K562 (cell line): ENCODE data around the gene NES. TPM values are rescaled to one million over a fixed set of nuclear protein-coding genes. Genes with fewer than 3 reads are reported as not detected.

Experiments
- ARNT ChIP-seq, 2 experiments: fragments of 450-650 bp; IDR thresholded peaks; 2 replicates each; pipeline ENCODE4 v1.6.1; 2016; ENCODE audit warnings: mild to moderate bottlenecking in 1 of 2
- ASH1L ChIP-seq: fragments of 450-650 bp; IDR thresholded peaks from 2 replicates; pipeline ENCODE4 v1.6.1; 2018; ENCODE audit warnings: borderline replicate concordance, mild to moderate bottlenecking, low read depth; ENCODE audit not compliant: partially characterized antibody
- CBX3 ChIP-seq, 2 experiments: IDR thresholded peaks; 1 replicate in 1 of 2; 2 replicates in 1 of 2; pipeline ENCODE4 v1.6.1; 2012; ENCODE audit warnings: inconsistent platforms in 2 of 2, low read length in 2 of 2, borderline replicate concordance in 1 of 2, control low read depth in 1 of 2
- CREB1 ChIP-seq, 2 experiments: sonication (generic) in 1 of 2; formaldehyde crosslinking in 1 of 2; IDR thresholded peaks; 2 replicates each; pipeline versions ENCODE4 v1.6.1 to v1.8.0; 2012 to 2022; ENCODE audit warnings: inconsistent platforms in 1 of 2, mild to moderate bottlenecking in 1 of 2, missing genetic modification reagents in 1 of 2, moderate library complexity in 1 of 2
- MBD2 ChIP-seq: sonication (generic); IDR thresholded peaks from 2 replicates; pipeline ENCODE4 v1.6.1; 2016; ENCODE audit warnings: low read depth, borderline replicate concordance
- XRCC4 ChIP-seq: IDR thresholded peaks from one replicate; pipeline ENCODE4 v1.6.1; 2011; ENCODE audit not compliant: insufficient read depth, insufficient read length; ENCODE audit errors: extremely low read depth
- polyA plus RNA-seq, 8 experiments: library from polyadenylated mRNA; depleted of rRNA in 4 of 8; stranded (reverse) in 5 of 8; unstranded in 3 of 8; fragments of >200 nt; fragmentation: Nextera tagmentation in 2 of 8; fragmentation: Illumina TruSeq in 1 of 8; extraction: Ambion mirVana in 2 of 8; extraction: Trizol in 1 of 8; gene quantifications; 2 replicates each; pipeline versions ENCODE4 v1.2.1 to v1.2.3, GENCODE V29; 2011 to 2014; ENCODE audit warnings: inconsistent platforms in 1 of 8, missing spikeins in 1 of 8
- total RNA-seq, 7 experiments: library from RNA; depleted of rRNA in 6 of 7; stranded (reverse); fragments of >200 nt in 6 of 7; fragmentation: Illumina TruSeq in 2 of 7; extraction: Trizol in 2 of 7; gene quantifications; 2 replicates each; pipeline versions ENCODE4 v1.2.1 to v1.2.3, GENCODE V29; 2011 to 2021; ENCODE audit warnings: low replicate concordance in 1 of 7
- TF ChIP-seq, protein P1 (sequence below): fragments of 150-350 bp; IDR thresholded peaks from 2 replicates; pipeline ENCODE4 v1.6.1; 2014; ENCODE audit warnings: low read depth, mild to moderate bottlenecking, low read length, borderline replicate concordance
- TF ChIP-seq, protein P2 (sequence below): sonication (generic); formaldehyde crosslinking; IDR thresholded peaks from 2 replicates; pipeline ENCODE4 v1.8.1; 2023; ENCODE audit warnings: mild to moderate bottlenecking, missing genetic modification reagents

Gene NES
- total and polyA plus RNA-seq, 9 of the 15 experiments (the other 6 are each of a cell fraction or from before 2014, with no cell fraction given) = 0.10 to 8.6 (median 4.2) TPM

DNA sequence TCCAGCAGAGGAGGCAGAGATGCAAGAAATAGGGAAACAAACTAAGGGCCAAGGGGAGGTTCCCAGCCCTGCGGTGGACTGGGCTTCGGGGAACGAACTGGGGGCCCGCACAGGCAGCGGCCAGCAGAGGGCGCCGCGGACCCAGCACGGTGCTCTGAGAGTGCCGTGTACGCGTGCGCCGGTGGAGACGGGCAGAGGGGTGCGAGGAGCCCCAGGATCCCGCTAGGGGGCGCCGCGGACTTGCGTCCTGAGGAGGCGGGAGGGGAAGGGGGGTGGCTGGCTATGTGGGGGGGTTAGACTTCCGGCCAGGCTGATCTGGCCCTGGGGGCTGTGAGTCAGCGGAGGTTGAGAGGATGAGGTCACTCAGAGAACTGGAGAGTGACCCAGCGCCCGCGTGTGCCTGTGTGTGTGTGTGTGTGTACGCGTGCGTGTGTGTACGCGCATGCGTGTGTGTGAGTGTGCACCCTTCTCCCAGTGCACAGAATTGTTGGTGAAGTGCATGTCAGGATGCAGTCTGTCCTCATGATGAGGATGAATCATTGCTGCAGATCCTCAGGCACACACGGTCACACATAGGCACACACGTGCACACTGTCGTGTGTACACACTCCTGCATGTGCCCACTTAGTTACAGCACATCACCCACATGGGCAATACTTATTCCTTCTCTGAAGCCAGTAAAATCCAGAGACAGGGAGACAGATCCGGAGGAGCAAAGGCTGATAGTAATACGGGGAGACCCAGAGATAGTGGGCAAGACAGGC is 17.0 kb downstream of the NES start (continued):
- TF ChIP-seq, protein P1, sequence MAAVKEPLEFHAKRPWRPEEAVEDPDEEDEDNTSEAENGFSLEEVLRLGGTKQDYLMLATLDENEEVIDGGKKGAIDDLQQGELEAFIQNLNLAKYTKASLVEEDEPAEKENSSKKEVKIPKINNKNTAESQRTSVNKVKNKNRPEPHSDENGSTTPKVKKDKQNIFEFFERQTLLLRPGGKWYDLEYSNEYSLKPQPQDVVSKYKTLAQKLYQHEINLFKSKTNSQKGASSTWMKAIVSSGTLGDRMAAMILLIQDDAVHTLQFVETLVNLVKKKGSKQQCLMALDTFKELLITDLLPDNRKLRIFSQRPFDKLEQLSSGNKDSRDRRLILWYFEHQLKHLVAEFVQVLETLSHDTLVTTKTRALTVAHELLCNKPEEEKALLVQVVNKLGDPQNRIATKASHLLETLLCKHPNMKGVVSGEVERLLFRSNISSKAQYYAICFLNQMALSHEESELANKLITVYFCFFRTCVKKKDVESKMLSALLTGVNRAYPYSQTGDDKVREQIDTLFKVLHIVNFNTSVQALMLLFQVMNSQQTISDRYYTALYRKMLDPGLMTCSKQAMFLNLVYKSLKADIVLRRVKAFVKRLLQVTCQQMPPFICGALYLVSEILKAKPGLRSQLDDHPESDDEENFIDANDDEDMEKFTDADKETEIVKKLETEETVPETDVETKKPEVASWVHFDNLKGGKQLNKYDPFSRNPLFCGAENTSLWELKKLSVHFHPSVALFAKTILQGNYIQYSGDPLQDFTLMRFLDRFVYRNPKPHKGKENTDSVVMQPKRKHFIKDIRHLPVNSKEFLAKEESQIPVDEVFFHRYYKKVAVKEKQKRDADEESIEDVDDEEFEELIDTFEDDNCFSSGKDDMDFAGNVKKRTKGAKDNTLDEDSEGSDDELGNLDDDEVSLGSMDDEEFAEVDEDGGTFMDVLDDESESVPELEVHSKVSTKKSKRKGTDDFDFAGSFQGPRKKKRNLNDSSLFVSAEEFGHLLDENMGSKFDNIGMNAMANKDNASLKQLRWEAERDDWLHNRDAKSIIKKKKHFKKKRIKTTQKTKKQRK = no peak
- TF ChIP-seq CBX3 (IDR thresholded peaks at IDR 0.05; ENCODE audit: borderline replicate concordance in 1 of 2, low read length in 2 of 2) = no peak
- peak; percentile 15 for TF ChIP-seq CREB1 (IDR thresholded peaks at IDR 0.05)
- TF ChIP-seq CREB1 (CRISPR knock-in tag; IDR thresholded peaks at IDR 0.05) = peak; percentile 83; the same call in 1 of the 2 replicates
- TF ChIP-seq MBD2 = peak; percentile 51; the same call in 1 of the 2 replicates
- TF ChIP-seq, protein P2, sequence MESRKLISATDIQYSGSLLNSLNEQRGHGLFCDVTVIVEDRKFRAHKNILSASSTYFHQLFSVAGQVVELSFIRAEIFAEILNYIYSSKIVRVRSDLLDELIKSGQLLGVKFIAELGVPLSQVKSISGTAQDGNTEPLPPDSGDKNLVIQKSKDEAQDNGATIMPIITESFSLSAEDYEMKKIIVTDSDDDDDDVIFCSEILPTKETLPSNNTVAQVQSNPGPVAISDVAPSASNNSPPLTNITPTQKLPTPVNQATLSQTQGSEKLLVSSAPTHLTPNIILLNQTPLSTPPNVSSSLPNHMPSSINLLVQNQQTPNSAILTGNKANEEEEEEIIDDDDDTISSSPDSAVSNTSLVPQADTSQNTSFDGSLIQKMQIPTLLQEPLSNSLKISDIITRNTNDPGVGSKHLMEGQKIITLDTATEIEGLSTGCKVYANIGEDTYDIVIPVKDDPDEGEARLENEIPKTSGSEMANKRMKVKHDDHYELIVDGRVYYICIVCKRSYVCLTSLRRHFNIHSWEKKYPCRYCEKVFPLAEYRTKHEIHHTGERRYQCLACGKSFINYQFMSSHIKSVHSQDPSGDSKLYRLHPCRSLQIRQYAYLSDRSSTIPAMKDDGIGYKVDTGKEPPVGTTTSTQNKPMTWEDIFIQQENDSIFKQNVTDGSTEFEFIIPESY (CRISPR knock-in tag) = peak; percentile 85
- TF ChIP-seq ASH1L = peak; percentile 39
- TF ChIP-seq XRCC4 = no peak
- TF ChIP-seq ARNT (IDR thresholded peaks at IDR 0.05) = peak in 1 of 2 experiments; percentile 85; a peak in 1 of 4 replicates
- TF ChIP-seq, all 486 proteins: peak for 205
